MCF 10A (cell line): Measurements from ENCODE around the gene DTL. TPM values are rescaled to one million over a fixed set of nuclear protein-coding genes. Genes with fewer than 3 reads are reported as not detected.

Experiments used
- BruUV-seq: library from RNA; stranded (reverse); fragments of 400-500 nt; replicated peaks from 2 replicates; lab custom pipeline; 2021; lab: Mats Ljungman, UMichigan
- CTCF ChIA-PET: fragments of 300-600 bp; sonication (Branson Sonifier 250); formaldehyde crosslinking; extraction: SDS; loops from one replicate; lab custom pipeline; 2021; ENCODE audit warnings: antibody characterized with exemption, inconsistent platforms; lab: Yijun Ruan, JAX
- POLR2A ChIA-PET: fragments of 300-600, 350-650 bp; sonication (Branson Sonifier 250); formaldehyde crosslinking; extraction: SDS; loops from one replicate; lab custom pipeline; 2020; ENCODE audit warnings: antibody characterized with exemption, inconsistent platforms; lab: Yijun Ruan, JAX
- DNase-seq: peaks from one replicate; pipeline ENCODE4 v3.0.0-alpha.2; 2018; ENCODE audit not compliant: unreplicated experiment
- H3K27ac Mint-ChIP-seq: one replicate; pipeline ENCODE4 v1.8.0; 2022; ENCODE audit warnings: mild to moderate bottlenecking, low read depth, mixed read lengths; ENCODE audit not compliant: unreplicated experiment
- H3K27me3 Mint-ChIP-seq: one replicate; pipeline ENCODE4 v1.8.0; 2022; ENCODE audit warnings: mixed read lengths; ENCODE audit not compliant: insufficient read depth, unreplicated experiment
- H3K36me3 Mint-ChIP-seq: one replicate; pipeline ENCODE4 v1.8.0; 2022; ENCODE audit warnings: mild to moderate bottlenecking, moderate library complexity, mixed read lengths; ENCODE audit not compliant: insufficient read depth, unreplicated experiment
- H3K4me1 Mint-ChIP-seq: one replicate; pipeline ENCODE4 v1.8.0; 2022; ENCODE audit warnings: mixed read lengths; ENCODE audit not compliant: insufficient read depth, unreplicated experiment
- H3K4me3 Mint-ChIP-seq: one replicate; pipeline ENCODE4 v1.8.0; 2022; ENCODE audit warnings: mild to moderate bottlenecking, moderate library complexity, mixed read lengths; ENCODE audit not compliant: unreplicated experiment
- H3K9me3 Mint-ChIP-seq: one replicate; pipeline ENCODE4 v1.8.0; 2022; ENCODE audit warnings: mixed read lengths; ENCODE audit not compliant: unreplicated experiment
- CTCF ChIP-seq: fragments of 200-600 bp; IDR thresholded peaks from one replicate; pipeline ENCODE4 v1.8.0; 2022; ENCODE audit warnings: antibody characterized with exemption, mild to moderate bottlenecking; ENCODE audit not compliant: unreplicated experiment
- intact Hi-C: fragments of 100-400 bp; cut with micrococcal nuclease; formaldehyde crosslinking; loops from 2 replicates; pipeline ENCODE4 v1.14.1; 2022
- total RNA-seq: library from RNA; stranded (reverse); gene quantifications from 2 replicates; pipeline ENCODE4 v1.2.3, GENCODE V29; 2022

DTL gene
- total RNA-seq, 1 experiment from 2014 or later, result 34.4 TPM

GRCh38 chr1:212118167-212118871 is 82.8 kb downstream of the DTL start:
- Mint-ChIP-seq H3K4me3 (no peak overlapping the region), H3K27ac (no peak overlapping the region), H3K4me1 (peaks cover 15% of the 10 kb centered on the region), H3K9me3 (no peaks in the 10 kb centered on the region), H3K36me3 (no peaks in the 10 kb centered on the region), H3K27me3 (no peaks in the 10 kb centered on the region)
- ChIA-PET CTCF (interaction anchor here (0.6 to 5.3 kb wide), 6 partner anchors 13 to 338 kb away, joined by 3 to 18 read pairs (median 4); no protein-coding TSS in a partner anchor), POLR2A (interaction anchor here (0.5 to 1.0 kb wide), 6 partner anchors 9 to 166 kb away, joined by 3 to 4 read pairs (median 3); no protein-coding TSS in a partner anchor)
- no TSS peak for BruUV-seq
- DNase-seq, result peak; percentile 91
- intact Hi-C loops, result no loop called here
- TF ChIP-seq CTCF, result no peak

- H3K27ac Mint-ChIP-seq, result no peak overlapping the region
- POLR2A ChIA-PET, result interaction anchor here (0.5 to 1.5 kb wide), 6 partner anchors 9 to 166 kb away, joined by 3 to 4 read pairs (median 3); no protein-coding TSS in a partner anchor
- no peak for DNase-seq
- CTCF ChIA-PET, result interaction anchor here (0.7 to 5.3 kb wide), 5 partner anchors 48 to 438 kb away, joined by 3 to 18 read pairs (median 4); no protein-coding TSS in a partner anchor
- intact Hi-C loops, result no loop called here
- no TSS peak for BruUV-seq
- no peaks in the 10 kb centered on the region for H3K36me3 Mint-ChIP-seq
- TF ChIP-seq CTCF, result no peak
- H3K4me1 Mint-ChIP-seq, result peaks cover 15% of the 10 kb centered on the region
- H3K27me3 Mint-ChIP-seq, result no peaks in the 10 kb centered on the region
- no peak overlapping the region for H3K4me3 Mint-ChIP-seq
- no peaks in the 10 kb centered on the region for H3K9me3 Mint-ChIP-seq
Measured at GRCh38 chr1:212118872-212119260, 83.3 kb downstream of the DTL start.

- CTCF ChIA-PET, result interaction anchor here (0.8 to 5.3 kb wide), 6 partner anchors 12 to 438 kb away, joined by 3 to 18 read pairs (median 4); no protein-coding TSS in a partner anchor
- POLR2A ChIA-PET, result interaction anchor here (0.8 to 1.5 kb wide), 3 partner anchors 10 to 165 kb away, joined by 3 to 4 read pairs (median 4); no protein-coding TSS in a partner anchor
- Mint-ChIP-seq H3K9me3 (no peaks in the 10 kb centered on the region), H3K36me3 (no peaks in the 10 kb centered on the region), H3K4me3 (no peak overlapping the region), H3K27ac (no peak overlapping the region), H3K4me1 (peaks cover 15% of the 10 kb centered on the region), H3K27me3 (no peaks in the 10 kb centered on the region)
- BruUV-seq, result no TSS peak
- no peak for DNase-seq
- no peak for TF ChIP-seq CTCF
- intact Hi-C loops, result no loop called here
Measured at GRCh38 chr1:212119397-212119837, 83.9 kb downstream of the DTL start.

GRCh38 chr1:212119863-212120262 is 84.3 kb downstream of the DTL start:
- Mint-ChIP-seq H3K27me3 (no peaks in the 10 kb centered on the region), H3K4me1 (peaks cover 15% of the 10 kb centered on the region), H3K9me3 (no peaks in the 10 kb centered on the region), H3K4me3 (no peak overlapping the region), H3K27ac (no peak overlapping the region), H3K36me3 (no peaks in the 10 kb centered on the region)
- ChIA-PET POLR2A (interaction anchor here (1.5 kb wide), 1 partner anchor 10 kb away, joined by 4 read pairs; no protein-coding TSS in a partner anchor), CTCF (interaction anchor here (1.0 to 5.3 kb wide), 4 partner anchors 12 to 336 kb away, joined by 3 to 18 read pairs (median 5); no protein-coding TSS in a partner anchor)
- no TSS peak for BruUV-seq
- no peak for TF ChIP-seq CTCF
- DNase-seq, result no peak
- intact Hi-C loops, result no loop called here
